PFSK-1 (cell line): ENCODE data around the gene SYCP3.

ENCODE experiments used
- POLR2AphosphoS5 ChIP-seq: IDR thresholded peaks from 2 replicates; pipeline ENCODE4 v1.6.1; 2012; ENCODE audit warnings: low read depth, mild to moderate bottlenecking, control low read depth, low read length, moderate library complexity
- SIN3A ChIP-seq: IDR thresholded peaks from 2 replicates; pipeline ENCODE4 v1.6.1; 2012; ENCODE audit warnings: mild to moderate bottlenecking, low read length, moderate library complexity, borderline replicate concordance; ENCODE audit not compliant: insufficient read depth
- TAF1 ChIP-seq: IDR thresholded peaks from 2 replicates; pipeline ENCODE4 v1.6.1; 2012; ENCODE audit warnings: low read length, control low read depth, borderline replicate concordance; ENCODE audit not compliant: insufficient read depth

- TF ChIP-seq POLR2AphosphoS5: no peak
- TF ChIP-seq TAF1: no peak
- TF ChIP-seq SIN3A: no peak
These were observed 40.4 kb upstream of the SYCP3 start for GRCh38 chr12:101779626-101780025.
